Endothelial cell of umbilical vein (primary cell): ENCODE data around the gene SERPINB5.

Experiments used
- CTCF ChIP-seq, 2 donors: IDR thresholded peaks; 1 replicate in 1 of 2; 2 replicates in 1 of 2; pipeline ENCODE4 v1.5.1; 2011; ENCODE audit warnings: low read length in 2 of 2, mild to moderate bottlenecking in 2 of 2, moderate library complexity in 2 of 2, control low read depth in 1 of 2, inconsistent platforms in 1 of 2, low read depth in 1 of 2; ENCODE audit not compliant: insufficient read depth in 1 of 2; ENCODE audit errors: extremely low read depth in 1 of 2
- EZH2 ChIP-seq: IDR thresholded peaks from 2 replicates; pipeline ENCODE4 v1.6.1; 2012; ENCODE audit warnings: borderline replicate concordance, low read depth, mild to moderate bottlenecking, moderate library complexity, low read length, inconsistent platforms; ENCODE audit not compliant: severe bottlenecking
- JUN ChIP-seq: IDR thresholded peaks from 2 replicates; pipeline ENCODE4 v1.6.1; 2011; ENCODE audit warnings: borderline replicate concordance, low read depth; ENCODE audit not compliant: insufficient read length, insufficient read depth
- MAX ChIP-seq: IDR thresholded peaks from 2 replicates; pipeline ENCODE4 v1.6.1; 2011; ENCODE audit not compliant: insufficient read depth, insufficient read length
- POLR2A ChIP-seq: IDR thresholded peaks from 2 replicates; pipeline ENCODE4 v1.6.1; 2012; ENCODE audit warnings: low read depth, mild to moderate bottlenecking, control low read depth, low read length
- POLR2AphosphoS5 ChIP-seq: IDR thresholded peaks from 2 replicates; pipeline ENCODE4 v1.6.1; 2012; ENCODE audit warnings: low read depth, mild to moderate bottlenecking, control low read depth, low read length, moderate library complexity; ENCODE audit not compliant: insufficient read depth

- TF ChIP-seq POLR2A (no peak), CTCF (IDR thresholded peaks at IDR 0.05; ENCODE audit: extremely low read depth in 1 of 2, insufficient read depth in 1 of 2, low read depth in 1 of 2, low read length in 2 of 2) (no peak), EZH2 (no peak), MAX (no peak), POLR2AphosphoS5 (no peak), JUN (no peak)
Observed at GRCh38 chr18:63545000-63545399, 68.2 kb downstream of the SERPINB5 start.
